Gastroesophageal sphincter (tissue), 3 donors: ENCODE data around the gene PXYLP1.

ENCODE experiments used
- POLR2A ChIP-seq, 2 donors: fragments of 450-650 bp; IDR thresholded peaks; one replicate each; pipeline ENCODE4 v1.6.1; 2017; ENCODE audit warnings: antibody characterized with exemption in 2 of 2, mild to moderate bottlenecking in 2 of 2, moderate library complexity in 1 of 2
- TF ChIP-seq, protein P1 (sequence below), 4 experiments: fragments of 200-600 bp in 2 of 4; fragments of 450-650 bp in 2 of 4; sonication (generic) in 1 of 4; IDR thresholded peaks; one replicate each; pipeline ENCODE4 v1.5.1; 2017 to 2019; ENCODE audit warnings: antibody characterized with exemption in 4 of 4, mild to moderate bottlenecking in 2 of 4, moderate library complexity in 2 of 4

DNA sequence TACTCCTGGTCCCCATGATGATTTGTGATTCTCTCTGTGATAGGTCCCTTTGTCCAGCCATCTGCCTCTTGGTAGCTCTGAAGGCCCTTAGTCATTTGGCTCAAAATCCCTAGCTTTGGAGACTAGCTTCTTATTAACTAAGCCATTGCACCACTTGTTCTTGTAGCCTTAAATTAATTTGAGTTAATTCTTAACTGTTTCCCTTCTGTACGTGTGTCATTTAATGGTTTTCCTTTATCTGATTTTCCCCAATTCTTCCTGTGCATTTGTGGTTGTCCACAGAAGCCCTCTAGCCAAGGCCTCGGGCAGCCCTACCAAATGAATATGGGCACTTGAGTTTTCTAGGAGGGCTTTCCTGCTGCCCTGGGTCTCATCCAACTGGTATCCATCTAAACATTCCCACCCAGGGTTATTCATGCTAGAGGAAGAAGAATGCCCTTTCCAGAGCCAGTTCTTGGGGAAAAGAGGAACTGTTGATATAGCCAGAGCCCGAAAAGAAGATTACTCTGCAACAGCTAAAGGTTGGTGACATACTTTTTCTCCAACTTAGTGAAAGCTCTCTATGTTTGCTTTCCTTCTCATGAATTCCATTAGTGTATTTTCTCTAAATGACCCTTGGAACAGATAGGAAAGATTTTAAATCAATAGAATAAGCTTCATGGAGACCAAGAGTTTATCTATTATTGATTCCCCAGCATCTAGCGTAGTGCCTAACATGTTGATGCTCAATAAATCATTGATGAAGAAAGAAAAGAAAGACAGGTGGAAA lies 92.5 kb downstream of the PXYLP1 start:
- TF ChIP-seq, protein P1, sequence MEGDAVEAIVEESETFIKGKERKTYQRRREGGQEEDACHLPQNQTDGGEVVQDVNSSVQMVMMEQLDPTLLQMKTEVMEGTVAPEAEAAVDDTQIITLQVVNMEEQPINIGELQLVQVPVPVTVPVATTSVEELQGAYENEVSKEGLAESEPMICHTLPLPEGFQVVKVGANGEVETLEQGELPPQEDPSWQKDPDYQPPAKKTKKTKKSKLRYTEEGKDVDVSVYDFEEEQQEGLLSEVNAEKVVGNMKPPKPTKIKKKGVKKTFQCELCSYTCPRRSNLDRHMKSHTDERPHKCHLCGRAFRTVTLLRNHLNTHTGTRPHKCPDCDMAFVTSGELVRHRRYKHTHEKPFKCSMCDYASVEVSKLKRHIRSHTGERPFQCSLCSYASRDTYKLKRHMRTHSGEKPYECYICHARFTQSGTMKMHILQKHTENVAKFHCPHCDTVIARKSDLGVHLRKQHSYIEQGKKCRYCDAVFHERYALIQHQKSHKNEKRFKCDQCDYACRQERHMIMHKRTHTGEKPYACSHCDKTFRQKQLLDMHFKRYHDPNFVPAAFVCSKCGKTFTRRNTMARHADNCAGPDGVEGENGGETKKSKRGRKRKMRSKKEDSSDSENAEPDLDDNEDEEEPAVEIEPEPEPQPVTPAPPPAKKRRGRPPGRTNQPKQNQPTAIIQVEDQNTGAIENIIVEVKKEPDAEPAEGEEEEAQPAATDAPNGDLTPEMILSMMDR (IDR thresholded peaks at IDR 0.05), result no peak
- no peak for TF ChIP-seq POLR2A (IDR thresholded peaks at IDR 0.05)
